DND-41 (cell line): Measurements from ENCODE around the gene WDR83.
"Not testable (repeated sequence)": the region's sequence is repeated elsewhere in the genome, so short reads cannot be mapped to it uniquely, and the experiment has no call there.

Source experiments
- ATAC-seq: fragments of 200-7000 bp; cut with Tn5 transposase; 3 replicates; pipeline ENCODE4 v1.9.1; 2021; ENCODE audit warnings: low read depth; ENCODE audit not compliant: insufficient read depth
- DNase-seq: peaks from one replicate; pipeline ENCODE4 v3.0.0-alpha.2; 2020
- H2AFZ ChIP-seq: 2 replicates; pipeline ENCODE4 v1.6.0; 2012; ENCODE audit warnings: low read depth, low read length
- H3K27ac ChIP-seq: 2 replicates; pipeline ENCODE4 v1.5.1; 2012; ENCODE audit warnings: low read length, inconsistent platforms
- H3K27me3 ChIP-seq: fragments of 200-600 bp; sonication (generic); 2 replicates; pipeline ENCODE4 v1.6.0; 2012; ENCODE audit warnings: low read length, mild to moderate bottlenecking, inconsistent platforms; ENCODE audit not compliant: insufficient read depth, poor library complexity
- H3K36me3 ChIP-seq: 2 replicates; pipeline ENCODE4 v1.5.1; 2012; ENCODE audit warnings: low read length, inconsistent platforms; ENCODE audit not compliant: insufficient read depth
- H3K4me1 ChIP-seq: 2 replicates; pipeline ENCODE4 v1.5.1; 2012; ENCODE audit warnings: mild to moderate bottlenecking, low read length; ENCODE audit not compliant: insufficient read depth
- H3K4me2 ChIP-seq: 2 replicates; pipeline ENCODE4 v1.6.0; 2012; ENCODE audit warnings: mild to moderate bottlenecking, moderate library complexity, low read length, inconsistent platforms; ENCODE audit not compliant: insufficient read depth
- H3K4me3 ChIP-seq, 2 experiments: fragments of 200-600 bp in 1 of 2; shearing (Covaris generic) in 1 of 2; 2 replicates each; pipeline ENCODE4 v1.5.1; 2012 to 2016; ENCODE audit warnings: inconsistent platforms in 2 of 2, low read length in 2 of 2, mild to moderate bottlenecking in 2 of 2, low read depth in 1 of 2, moderate library complexity in 1 of 2
- H3K79me2 ChIP-seq: 2 replicates; pipeline ENCODE4 v1.6.0; 2012; ENCODE audit warnings: low read length, inconsistent platforms; ENCODE audit not compliant: insufficient read depth
- H3K9ac ChIP-seq: 2 replicates; pipeline ENCODE4 v1.6.0; 2012; ENCODE audit warnings: low read depth, mild to moderate bottlenecking, inconsistent platforms, low read length, moderate library complexity
- H3K9me3 ChIP-seq: 2 replicates; pipeline ENCODE4 v1.5.1; 2012; ENCODE audit warnings: low read length, moderate library complexity, mild to moderate bottlenecking, inconsistent platforms; ENCODE audit not compliant: insufficient read depth, severe bottlenecking
- H4K20me1 ChIP-seq: 2 replicates; pipeline ENCODE4 v1.6.0; 2012; ENCODE audit warnings: low read length; ENCODE audit not compliant: insufficient read depth
- CTCF ChIP-seq: IDR thresholded peaks from 2 replicates; pipeline ENCODE4 v1.5.1; 2012; ENCODE audit warnings: borderline replicate concordance, low read length, moderate library complexity, mild to moderate bottlenecking; ENCODE audit not compliant: poor library complexity, severe bottlenecking; ENCODE audit errors: extremely low read depth
- EZH2 ChIP-seq: IDR thresholded peaks from 3 replicates; pipeline ENCODE4 v1.6.1; 2012; ENCODE audit warnings: borderline replicate concordance, low read depth, mild to moderate bottlenecking, moderate library complexity, low read length, inconsistent platforms; ENCODE audit not compliant: severe bottlenecking

Gene WDR83

GRCh38 chr19:12639901-12640613, 26.6 kb upstream of the WDR83 start:
- ATAC-seq, result peak; percentile 96

GRCh38 chr19:12641456-12641855, 25.2 kb upstream of the WDR83 start:
- Histone ChIP-seq H3K36me3 (no peaks in the 10 kb centered on the region), H4K20me1 (no peaks in the 10 kb centered on the region), H3K4me2 (no peak overlapping the region), H3K79me2 (no peaks in the 10 kb centered on the region), H3K4me1 (peaks cover 12% of the 10 kb centered on the region), H3K27me3 (no peaks in the 10 kb centered on the region), H3K27ac (no peak overlapping the region), H3K9me3 (no peaks in the 10 kb centered on the region), H2AFZ (no peak overlapping the region), H3K9ac (no peak overlapping the region), H3K4me3 (no peak overlapping the region)
- ATAC-seq (no peak), DNase-seq (no peak)
- TF ChIP-seq CTCF (no peak), EZH2 (no peak)

More at GRCh38 chr19:12639901-12640613, 26.6 kb upstream of the WDR83 start:
- H3K79me2 ChIP-seq, result no peaks in the 10 kb centered on the region
- peak overlapping the region; percentile 48 for H3K9ac ChIP-seq
- peak overlapping the region in 1 of 2 experiments; percentile 46; a peak in 2 of 4 replicates for H3K4me3 ChIP-seq
- H3K27ac ChIP-seq, result peak overlapping the region; percentile 48
- no peaks in the 10 kb centered on the region for H3K9me3 ChIP-seq
- H3K27me3 ChIP-seq, result no peaks in the 10 kb centered on the region
- H2AFZ ChIP-seq, result peak overlapping the region; percentile 94
- H4K20me1 ChIP-seq, result no peaks in the 10 kb centered on the region
- H3K4me2 ChIP-seq, result peak overlapping the region; percentile 58
- H3K36me3 ChIP-seq, result no peaks in the 10 kb centered on the region
- peak; percentile 88 for DNase-seq
- H3K4me1 ChIP-seq, result peaks cover 12% of the 10 kb centered on the region
- TF ChIP-seq EZH2, result no peak
- peak; percentile 97 for TF ChIP-seq CTCF

- DNase-seq (no peak), ATAC-seq (no peak)
- Histone ChIP-seq H3K4me3 (no peak overlapping the region), H3K9ac (no peak overlapping the region), H3K36me3 (no peaks in the 10 kb centered on the region), H3K27me3 (no peaks in the 10 kb centered on the region), H3K4me2 (no peak overlapping the region), H3K9me3 (no peaks in the 10 kb centered on the region), H2AFZ (no peak overlapping the region), H4K20me1 (no peaks in the 10 kb centered on the region), H3K79me2 (no peaks in the 10 kb centered on the region), H3K4me1 (peaks cover 12% of the 10 kb centered on the region), H3K27ac (no peak overlapping the region)
- TF ChIP-seq CTCF (no peak), EZH2 (no peak)
Observed at GRCh38 chr19:12642506-12642905, 24.1 kb upstream of the WDR83 start.

- not testable (repeated sequence) for H3K9ac ChIP-seq, H3K27ac ChIP-seq, H3K9me3 ChIP-seq, H2AFZ ChIP-seq, H3K4me3 ChIP-seq, DNase-seq, H3K27me3 ChIP-seq, ATAC-seq, H3K36me3 ChIP-seq, H3K4me2 ChIP-seq, H4K20me1 ChIP-seq, H3K79me2 ChIP-seq
- peaks cover 12% of the 10 kb centered on the region for H3K4me1 ChIP-seq
Observed at GRCh38 chr19:12643716-12644115, 22.9 kb upstream of the WDR83 start.
